OCI-LY3 (cell line): Measurements from ENCODE around the gene C4BPB.

Source experiments
- EZH2phosphoT487 ChIP-seq: fragments of 200-600 bp; shearing (Covaris generic); IDR thresholded peaks from 2 replicates; pipeline ENCODE4 v1.6.1; 2018; ENCODE audit warnings: antibody characterized with exemption, mixed run types, low read depth
- TF ChIP-seq, protein P1 (sequence below): fragments of 200-600, 300-600 bp; sonication (generic); IDR thresholded peaks from 2 replicates; pipeline ENCODE4 v1.5.1; 2014; ENCODE audit warnings: antibody characterized with exemption, low read length, low read depth

DNA sequence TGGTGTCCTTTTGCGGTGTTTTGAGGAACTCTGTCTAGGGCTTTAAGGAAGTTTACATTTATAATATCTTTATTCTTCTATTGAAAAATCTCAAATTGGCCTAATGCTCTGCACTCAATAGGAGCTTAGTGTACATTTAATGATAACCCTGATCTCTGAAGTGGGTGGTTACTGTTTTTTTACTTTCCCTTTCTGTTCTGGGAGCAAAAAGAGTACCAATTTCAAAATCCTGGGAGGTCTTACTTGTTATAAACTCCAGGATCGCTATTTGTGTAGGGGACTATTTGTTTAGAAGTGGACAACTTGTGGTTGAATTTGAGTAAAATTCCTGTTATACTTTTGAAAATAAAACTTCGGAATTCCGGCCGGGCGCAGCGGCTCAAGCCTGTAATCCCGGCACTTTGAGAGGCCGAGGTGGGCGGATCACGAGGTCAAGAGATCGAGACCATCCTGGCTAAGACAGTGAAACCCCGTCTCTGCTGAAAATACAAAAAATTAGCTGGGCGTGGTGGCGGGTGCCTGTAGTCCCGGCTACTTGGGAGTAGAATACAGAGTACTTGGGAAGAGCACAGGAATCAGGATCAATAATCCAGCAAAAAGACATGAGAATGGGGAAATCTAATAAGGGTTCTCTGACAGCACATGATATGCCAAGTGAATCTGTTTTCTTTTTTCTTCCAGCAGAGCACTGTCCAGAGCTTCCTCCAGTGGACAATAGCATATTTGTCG lies 1.1 kb downstream of the C4BPB start:
- TF ChIP-seq, protein P1, sequence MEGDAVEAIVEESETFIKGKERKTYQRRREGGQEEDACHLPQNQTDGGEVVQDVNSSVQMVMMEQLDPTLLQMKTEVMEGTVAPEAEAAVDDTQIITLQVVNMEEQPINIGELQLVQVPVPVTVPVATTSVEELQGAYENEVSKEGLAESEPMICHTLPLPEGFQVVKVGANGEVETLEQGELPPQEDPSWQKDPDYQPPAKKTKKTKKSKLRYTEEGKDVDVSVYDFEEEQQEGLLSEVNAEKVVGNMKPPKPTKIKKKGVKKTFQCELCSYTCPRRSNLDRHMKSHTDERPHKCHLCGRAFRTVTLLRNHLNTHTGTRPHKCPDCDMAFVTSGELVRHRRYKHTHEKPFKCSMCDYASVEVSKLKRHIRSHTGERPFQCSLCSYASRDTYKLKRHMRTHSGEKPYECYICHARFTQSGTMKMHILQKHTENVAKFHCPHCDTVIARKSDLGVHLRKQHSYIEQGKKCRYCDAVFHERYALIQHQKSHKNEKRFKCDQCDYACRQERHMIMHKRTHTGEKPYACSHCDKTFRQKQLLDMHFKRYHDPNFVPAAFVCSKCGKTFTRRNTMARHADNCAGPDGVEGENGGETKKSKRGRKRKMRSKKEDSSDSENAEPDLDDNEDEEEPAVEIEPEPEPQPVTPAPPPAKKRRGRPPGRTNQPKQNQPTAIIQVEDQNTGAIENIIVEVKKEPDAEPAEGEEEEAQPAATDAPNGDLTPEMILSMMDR = no peak
- TF ChIP-seq EZH2phosphoT487 = no peak
